Measurements from ENCODE around the gene GPR78.

The GPR78 gene

DNA sequence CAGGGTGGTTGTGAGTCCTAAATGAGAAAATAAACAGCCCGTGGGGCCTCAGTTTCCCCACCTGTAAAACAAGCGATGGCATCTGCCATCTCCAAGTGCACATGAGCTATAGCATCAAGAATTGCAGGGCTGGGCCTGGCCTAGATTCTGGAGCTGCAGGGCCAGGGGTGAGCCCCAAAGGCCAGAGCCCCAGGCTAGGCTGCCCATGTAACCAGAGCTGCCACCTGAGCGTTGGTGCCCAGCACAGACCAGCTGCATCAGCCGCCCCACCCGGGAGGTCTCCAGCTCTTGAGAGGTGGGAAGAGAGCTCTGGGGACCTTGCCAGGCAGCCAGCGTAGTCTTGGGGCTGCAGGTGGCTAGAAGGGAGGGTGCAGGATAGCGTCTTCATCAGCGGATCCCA, 27.0 kb upstream of the GPR78 start:
- Histone ChIP-seq H3K36me3 (ENCODE audit: control insufficient read depth in 2 of 2, insufficient read depth in 1 of 2, low read length in 2 of 2) (no peaks in the 10 kb centered on the region), H3K27ac (ENCODE audit: extremely low read depth, low read depth, low read length) (no peak overlapping the region), H3K9me3 (ENCODE audit: control insufficient read depth, insufficient read depth, low read depth, low read length) (no peaks in the 10 kb centered on the region), H3K4me1 (ENCODE audit: control insufficient read depth, insufficient read depth, low read length) (no peaks in the 10 kb centered on the region), H3K4me3 (ENCODE audit: low read depth, low read length) (no peak overlapping the region)
- TF ChIP-seq MYNN (tag by site-specific recombination; IDR thresholded peaks at IDR 0.05; ENCODE audit: borderline replicate concordance) (no peak), ZFP3 (tag by site-specific recombination; IDR thresholded peaks at IDR 0.05; ENCODE audit: low read depth) (no peak), ZNF404 (tag by site-specific recombination; IDR thresholded peaks at IDR 0.05) (no peak), ZNF302 (tag by site-specific recombination; IDR thresholded peaks at IDR 0.05; ENCODE audit: low read depth) (no peak), TSHZ1 (tag by site-specific recombination; IDR thresholded peaks at IDR 0.05; ENCODE audit: borderline replicate concordance) (no peak), ZBTB48 (tag by site-specific recombination; IDR thresholded peaks at IDR 0.05) (no peak), ZNF423 (tag by site-specific recombination; IDR thresholded peaks at IDR 0.05) (no peak), ZNF155 (tag by site-specific recombination; IDR thresholded peaks at IDR 0.05) (no peak), ZNF221 (tag by site-specific recombination; IDR thresholded peaks at IDR 0.05; ENCODE audit: borderline replicate concordance) (no peak), ZNF138 (tag by site-specific recombination; IDR thresholded peaks at IDR 0.05; ENCODE audit: borderline replicate concordance) (no peak), ZNF610 (tag by site-specific recombination; IDR thresholded peaks at IDR 0.05; ENCODE audit: borderline replicate concordance) (no peak), GLIS1 (tag by site-specific recombination; IDR thresholded peaks at IDR 0.05) (no peak), ZSCAN16 (tag by site-specific recombination; IDR thresholded peaks at IDR 0.05) (no peak), ZNF501 (tag by site-specific recombination; IDR thresholded peaks at IDR 0.05) (no peak), ZNF416 (tag by site-specific recombination; IDR thresholded peaks at IDR 0.05) (no peak), ZXDB (tag by site-specific recombination; IDR thresholded peaks at IDR 0.05) (no peak), ZEB2 (tag by site-specific recombination; IDR thresholded peaks at IDR 0.05) (no peak), ZBTB20 (tag by site-specific recombination; IDR thresholded peaks at IDR 0.05) (no peak)
- POLR2A ChIA-PET, result no interaction called here
- CTCF ChIA-PET, result interaction anchor here (0.5 kb wide), 1 partner anchor 60 kb away, joined by 3 read pairs; no protein-coding TSS in a partner anchor

GRCh38 chr4:8553991-8554405, 26.2 kb upstream of the GPR78 start:
- H3K4me3 ChIP-seq (ENCODE audit: low read depth, low read length), result no peak overlapping the region
- ChIA-PET POLR2A (no interaction called here), CTCF (no interaction called here)
- no peaks in the 10 kb centered on the region for H3K4me1 ChIP-seq (ENCODE audit: control insufficient read depth, insufficient read depth, low read length)
- H3K9me3 ChIP-seq (ENCODE audit: control insufficient read depth, insufficient read depth, low read depth, low read length), result no peaks in the 10 kb centered on the region
- H3K36me3 ChIP-seq (ENCODE audit: control insufficient read depth in 2 of 2, insufficient read depth in 1 of 2, low read length in 2 of 2), result no peaks in the 10 kb centered on the region
- H3K27ac ChIP-seq (ENCODE audit: extremely low read depth, low read depth, low read length), result no peak overlapping the region
- TF ChIP-seq ZNF148 (tag by site-specific recombination; IDR thresholded peaks at IDR 0.05; ENCODE audit: borderline replicate concordance) (no peak), ZNF433 (tag by site-specific recombination; IDR thresholded peaks at IDR 0.05; ENCODE audit: low read depth) (no peak), ZSCAN23 (tag by site-specific recombination; IDR thresholded peaks at IDR 0.05) (no peak), ZSCAN4 (tag by site-specific recombination; IDR thresholded peaks at IDR 0.05) (no peak), ZNF555 (tag by site-specific recombination; conservative IDR thresholded peaks at IDR 0.05) (no peak), ZSCAN5A (tag by site-specific recombination; IDR thresholded peaks at IDR 0.05) (no peak), ZNF580 (tag by site-specific recombination; IDR thresholded peaks at IDR 0.05) (no peak), ZNF16 (tag by site-specific recombination; IDR thresholded peaks at IDR 0.05; ENCODE audit: low read depth) (no peak), KLF17 (tag by site-specific recombination; IDR thresholded peaks at IDR 0.05) (no peak), ZNF426 (tag by site-specific recombination; IDR thresholded peaks at IDR 0.05) (no peak)

All from HEK293 (cell line).